Measurements from ENCODE around the gene SEPTIN1. TPM values are rescaled to one million over a fixed set of nuclear protein-coding genes. Genes with fewer than 3 reads are reported as not detected.

SEPTIN1 gene
- total and polyA plus RNA-seq, 2 experiments from 2014 or later = 0.21 to 3.9 TPM

DNA sequence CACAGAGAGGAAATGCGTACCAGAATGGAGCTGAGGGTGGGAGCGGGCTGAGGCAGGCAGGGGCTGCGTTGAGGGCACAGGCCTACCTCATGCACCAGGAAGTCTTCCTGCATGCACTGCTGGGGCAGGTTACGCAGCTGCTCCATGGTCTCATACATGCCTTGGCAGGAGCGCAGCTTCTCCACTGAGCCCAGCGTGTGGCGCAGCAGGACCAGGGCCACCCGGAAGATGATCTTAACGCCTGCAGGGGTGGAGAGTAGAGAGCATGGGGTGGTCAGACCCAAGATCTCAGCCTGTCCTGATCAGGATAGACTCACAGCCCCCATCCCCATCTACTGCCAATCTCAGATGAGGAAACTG lies 23.8 kb downstream of the SEPTIN1 start:
- H3K36me3 Mint-ChIP-seq (ENCODE audit: low read depth) = peaks cover 40% of the 10 kb centered on the region
- no peak overlapping the region for H3K27ac Mint-ChIP-seq
- Histone ChIP-seq H3K36me3 (ENCODE audit: insufficient read depth) (no peaks in the 10 kb centered on the region), H3K9me2 (ENCODE audit: insufficient read depth) (no peaks in the 10 kb centered on the region), H3K4me1 (ENCODE audit: insufficient read depth) (peaks cover 3% of the 10 kb centered on the region), H3K27me3 (ENCODE audit: insufficient read depth) (no peaks in the 10 kb centered on the region), H4K20me1 (replicated peaks; ENCODE audit: insufficient read depth) (peaks cover 4% of the 10 kb centered on the region; the same call in 1 of the 2 replicates), H3K4me2 (no peak overlapping the region), H3K27ac (ENCODE audit: low read depth) (no peak overlapping the region), H3K79me2 (replicated peaks; ENCODE audit: insufficient read depth) (peaks cover 15% of the 10 kb centered on the region), H3K4me3 (no peak overlapping the region), H3F3A (replicated peaks; ENCODE audit: low read depth) (0 out of 2 replicates have a peak, but pooled peaks cover 3% of the 10 kb centered on the region), H2AFZ (no peak overlapping the region)
- peaks cover 31% of the 10 kb centered on the region for H3K4me1 Mint-ChIP-seq
- ATAC-seq (no peak), DNase-seq (ENCODE audit: low spot score) (no peak)
- no peak overlapping the region for H3K4me3 Mint-ChIP-seq
- H3K27me3 Mint-ChIP-seq (ENCODE audit: insufficient read depth, low read depth, poor library complexity) = peaks cover 23% of the 10 kb centered on the region
- H3K9me3 Mint-ChIP-seq = peaks cover 4% of the 10 kb centered on the region; the same call in 2 of the 3 replicates
- TF ChIP-seq, protein P1, sequence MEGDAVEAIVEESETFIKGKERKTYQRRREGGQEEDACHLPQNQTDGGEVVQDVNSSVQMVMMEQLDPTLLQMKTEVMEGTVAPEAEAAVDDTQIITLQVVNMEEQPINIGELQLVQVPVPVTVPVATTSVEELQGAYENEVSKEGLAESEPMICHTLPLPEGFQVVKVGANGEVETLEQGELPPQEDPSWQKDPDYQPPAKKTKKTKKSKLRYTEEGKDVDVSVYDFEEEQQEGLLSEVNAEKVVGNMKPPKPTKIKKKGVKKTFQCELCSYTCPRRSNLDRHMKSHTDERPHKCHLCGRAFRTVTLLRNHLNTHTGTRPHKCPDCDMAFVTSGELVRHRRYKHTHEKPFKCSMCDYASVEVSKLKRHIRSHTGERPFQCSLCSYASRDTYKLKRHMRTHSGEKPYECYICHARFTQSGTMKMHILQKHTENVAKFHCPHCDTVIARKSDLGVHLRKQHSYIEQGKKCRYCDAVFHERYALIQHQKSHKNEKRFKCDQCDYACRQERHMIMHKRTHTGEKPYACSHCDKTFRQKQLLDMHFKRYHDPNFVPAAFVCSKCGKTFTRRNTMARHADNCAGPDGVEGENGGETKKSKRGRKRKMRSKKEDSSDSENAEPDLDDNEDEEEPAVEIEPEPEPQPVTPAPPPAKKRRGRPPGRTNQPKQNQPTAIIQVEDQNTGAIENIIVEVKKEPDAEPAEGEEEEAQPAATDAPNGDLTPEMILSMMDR (conservative IDR thresholded peaks at IDR 0.05; ENCODE audit: low read depth in 2 of 2) = peak in 1 of 2 experiments; percentile 18; a peak in 2 of 4 replicates
- TF ChIP-seq EZH2 (IDR thresholded peaks at IDR 0.05; ENCODE audit: low read depth, unreplicated experiment) = no peak

DNA sequence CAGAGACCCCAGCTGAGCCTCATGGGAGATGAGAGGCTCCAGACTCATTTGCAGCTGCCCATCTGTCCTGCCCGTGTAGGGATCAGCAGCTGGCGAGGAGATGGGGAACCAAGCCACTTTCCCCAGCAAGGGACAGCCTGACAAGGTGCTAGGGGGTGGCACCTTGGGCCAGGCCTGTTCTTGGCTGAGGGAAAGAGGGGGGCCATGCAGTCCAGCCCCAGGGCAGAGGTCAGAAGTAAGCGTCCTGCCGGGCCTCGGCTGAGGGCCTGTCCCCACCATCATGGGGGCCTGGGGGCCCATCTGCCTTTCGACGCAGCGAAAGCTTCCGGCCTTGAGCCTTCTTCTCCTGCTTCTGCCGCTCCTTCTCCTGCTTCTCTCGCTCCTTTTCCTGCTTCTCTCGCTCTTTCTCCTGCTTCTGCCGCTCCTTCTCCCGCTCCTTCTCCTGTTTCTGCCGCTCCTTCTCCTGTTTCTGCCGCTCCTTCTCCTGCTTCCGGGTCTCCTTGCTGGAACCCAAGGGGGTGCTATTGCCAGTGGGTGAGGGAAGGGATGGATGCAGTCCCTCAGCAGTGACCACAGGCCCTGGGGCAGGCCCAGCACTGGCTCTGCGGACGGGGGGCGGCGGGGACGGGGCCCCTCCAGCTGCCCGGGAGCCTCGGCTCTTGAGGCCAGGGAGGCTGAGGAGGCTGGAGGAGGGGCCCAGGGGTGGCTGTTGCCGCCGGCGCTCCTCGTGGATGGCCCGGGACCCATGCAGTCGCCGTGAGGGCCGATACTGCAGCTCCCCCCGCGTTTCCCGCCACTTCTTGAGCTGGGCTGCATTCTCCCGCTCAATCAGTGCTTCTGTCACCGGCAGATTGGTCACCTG lies 24.4 kb downstream of the SEPTIN1 start:
- Histone ChIP-seq H3K27ac (ENCODE audit: low read depth) (no peak overlapping the region), H3K4me1 (ENCODE audit: insufficient read depth) (peaks cover 3% of the 10 kb centered on the region), H3K4me3 (no peak overlapping the region), H3K27me3 (ENCODE audit: insufficient read depth) (no peaks in the 10 kb centered on the region), H3K36me3 (ENCODE audit: insufficient read depth) (no peaks in the 10 kb centered on the region), H3K79me2 (replicated peaks; ENCODE audit: insufficient read depth) (peaks cover 16% of the 10 kb centered on the region), H3K9me2 (ENCODE audit: insufficient read depth) (no peaks in the 10 kb centered on the region), H3F3A (replicated peaks; ENCODE audit: low read depth) (0 out of 2 replicates have a peak, but pooled peaks cover 3% of the 10 kb centered on the region), H2AFZ (no peak overlapping the region), H4K20me1 (replicated peaks; ENCODE audit: insufficient read depth) (no peaks in the 10 kb centered on the region), H3K4me2 (no peak overlapping the region)
- no peak overlapping the region; the same call in 2 of the 3 replicates for H3K4me3 Mint-ChIP-seq
- DNase-seq (ENCODE audit: low spot score) (no peak), ATAC-seq (no peak)
- H3K27me3 Mint-ChIP-seq (ENCODE audit: insufficient read depth, low read depth, poor library complexity) = peaks cover 23% of the 10 kb centered on the region
- H3K4me1 Mint-ChIP-seq = peaks cover 31% of the 10 kb centered on the region
- no peak overlapping the region for H3K27ac Mint-ChIP-seq
- no peak for TF ChIP-seq JUNB (IDR thresholded peaks at IDR 0.05; ENCODE audit: unreplicated experiment)
- TF ChIP-seq, protein P2, sequence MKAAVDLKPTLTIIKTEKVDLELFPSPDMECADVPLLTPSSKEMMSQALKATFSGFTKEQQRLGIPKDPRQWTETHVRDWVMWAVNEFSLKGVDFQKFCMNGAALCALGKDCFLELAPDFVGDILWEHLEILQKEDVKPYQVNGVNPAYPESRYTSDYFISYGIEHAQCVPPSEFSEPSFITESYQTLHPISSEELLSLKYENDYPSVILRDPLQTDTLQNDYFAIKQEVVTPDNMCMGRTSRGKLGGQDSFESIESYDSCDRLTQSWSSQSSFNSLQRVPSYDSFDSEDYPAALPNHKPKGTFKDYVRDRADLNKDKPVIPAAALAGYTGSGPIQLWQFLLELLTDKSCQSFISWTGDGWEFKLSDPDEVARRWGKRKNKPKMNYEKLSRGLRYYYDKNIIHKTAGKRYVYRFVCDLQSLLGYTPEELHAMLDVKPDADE (IDR thresholded peaks at IDR 0.05) = no peak
- no peak for TF ChIP-seq EZH2phosphoT487 (IDR thresholded peaks at IDR 0.05; ENCODE audit: unreplicated experiment)
- TF ChIP-seq EZH2 (IDR thresholded peaks at IDR 0.05; ENCODE audit: low read depth, unreplicated experiment) = no peak
- no peak for TF ChIP-seq ZNF331 (CRISPR knock-in tag; IDR thresholded peaks at IDR 0.05; ENCODE audit: low read depth)
- H3K9me3 Mint-ChIP-seq = peaks cover 4% of the 10 kb centered on the region; the same call in 2 of the 3 replicates
- H3K36me3 Mint-ChIP-seq (ENCODE audit: low read depth) = peaks cover 43% of the 10 kb centered on the region
